Pancreas (tissue), 10 donors: ENCODE measurements around the gene USP43. TPM values are rescaled to one million over a fixed set of nuclear protein-coding genes. Genes with fewer than 3 reads are reported as not detected.
A peak's percentile ranks its signal among the peaks of the same experiment; 100 is the strongest.

ENCODE experiments used
- ATAC-seq, 4 donors: fragments of 200-7000 bp; cut with Tn5 transposase; one replicate each; pipeline versions ENCODE4 v1.8.0 to v1.9.1; 2020; ENCODE audit warnings: mild to moderate bottlenecking in 4 of 4, moderate library complexity in 4 of 4
- DNase-seq, 6 donors: peaks; one replicate each; pipeline ENCODE4 v3.0.0-alpha.2; 2020
- FAIRE-seq: peaks from 2 replicates; lab custom pipeline; 2012; peaks lifted over from hg19 to GRCh38; lab: Jason Lieb, UNC
- H3K27ac ChIP-seq, 4 donors: fragments of 200-600 bp; sonication (generic); 1 replicate in 3 of 4; 2 replicates in 1 of 4; pipeline versions ENCODE4 v1.5.0 to v1.8.0; 2020
- H3K27me3 ChIP-seq, 4 donors: fragments of 200-600 bp; one replicate each; pipeline ENCODE4 v1.8.0; 2021
- H3K36me3 ChIP-seq, 3 donors: fragments of 200-600 bp; sonication (generic) in 1 of 3; one replicate each; pipeline versions ENCODE4 v1.5.0 to v1.8.0; 2020 to 2021
- H3K4me1 ChIP-seq, 3 donors: fragments of 200-600 bp; one replicate each; pipeline ENCODE4 v1.8.0; 2021
- H3K4me3 ChIP-seq, 4 donors: fragments of 200-600 bp; sonication (generic) in 2 of 4; one replicate each; pipeline versions ENCODE4 v1.5.0 to v1.8.0; 2020 to 2021
- H3K9me3 ChIP-seq, 4 donors: fragments of 200-600 bp; one replicate each; pipeline ENCODE4 v1.8.0; 2021
- WGBS, 2 donors: extraction: QIAGEN DNeasy Blood & Tissue Kit; methylation state at CpG; one replicate each; pipeline ENCODE4 v1.1.7; 2013; 5-methylcytosine and 5-hydroxymethylcytosine counted together
- intact Hi-C, 3 donors: fragments of 100-400 bp; cut with DNase I; formaldehyde crosslinking; loops; one replicate each; pipeline versions ENCODE4 v1.11.1 to v1.14.2; 2022
- polyA plus RNA-seq, 2 donors: library from polyadenylated mRNA; stranded (reverse); fragments of 200-250 nt; gene quantifications; one replicate each; pipeline ENCODE4 v1.2.3, GENCODE V29; 2013
- total RNA-seq, 6 donors: library from RNA; stranded (reverse); fragmentation: NEBNext Ultra II Directional in 4 of 6; extraction: Animal tissue kit (Norgen Biotek cat#: 25700) in 4 of 6; gene quantifications; one replicate each; pipeline versions ENCODE4 v1.2.1 to v1.2.4, GENCODE V29; 2021 to 2023
- TF ChIP-seq, protein P1 (sequence below), 4 donors: fragments of 200-600 bp; sonication (generic) in 3 of 4; IDR thresholded peaks; one replicate each; pipeline versions ENCODE4 v1.5.0 to v1.8.0; 2021; ENCODE audit warnings: antibody characterized with exemption in 4 of 4
- donor health status: healthy with polysubstance abuse.
- donor health status: DM: no; HTN: no; CAD: no; lungs with moderate emphysema.
- donor health status: DM: no; HTN: no; CAD: no.
- donor health status: control.
- donor health status: control.
- donor health status: Bipolar disorder and iron deficiency.
- donor health status: DM: yes; HTN: yes; CAD: no.
- donor health status: DM: no; HTN: no; CAD: no.
- donor health status: DM: no; HTN: no; CAD: no.
- donor health status: DM: yes; HTN: yes; CAD: no.

The USP43 gene
- total and polyA plus RNA-seq, 8 donors: 2.6 to 5.7 (median 4.3) TPM

DNA sequence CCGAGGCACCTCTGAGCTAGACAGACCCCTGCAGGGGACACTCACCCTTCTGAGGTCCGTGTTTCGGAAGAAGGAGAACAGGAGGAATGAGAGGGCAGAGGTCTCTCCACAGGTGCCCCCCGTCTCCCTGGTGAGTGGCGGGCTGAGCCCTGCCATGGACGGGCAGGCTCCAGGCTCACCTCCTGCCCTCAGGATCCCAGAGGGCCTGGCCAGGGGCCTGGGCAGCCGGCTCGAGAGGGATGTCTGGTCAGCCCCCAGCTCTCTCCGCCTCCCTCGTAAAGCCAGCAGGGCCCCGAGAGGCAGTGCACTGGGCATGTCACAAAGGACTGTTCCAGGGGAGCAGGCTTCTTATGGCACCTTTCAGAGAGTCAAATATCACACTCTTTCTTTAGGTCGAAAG lies 83.2 kb downstream of the USP43 start:
- ATAC-seq (peak in 2 of 4 donors; percentile 17 to 18), FAIRE-seq (no peak), DNase-seq (peak in 2 of 6 donors; percentile 16 to 63)
- Histone ChIP-seq H3K27me3 (no peaks in the 10 kb centered on the region), H3K4me1 (no peaks in the 10 kb centered on the region), H3K27ac (no peak overlapping the region), H3K4me3 (no peak overlapping the region), H3K9me3 (no peaks in the 10 kb centered on the region), H3K36me3 (no peaks in the 10 kb centered on the region)
- 80 to 90% methylated on average over 12 of the region's 12 CpGs for WGBS, 2 donors
- intact Hi-C loops: no loop called here
- TF ChIP-seq, protein P1, sequence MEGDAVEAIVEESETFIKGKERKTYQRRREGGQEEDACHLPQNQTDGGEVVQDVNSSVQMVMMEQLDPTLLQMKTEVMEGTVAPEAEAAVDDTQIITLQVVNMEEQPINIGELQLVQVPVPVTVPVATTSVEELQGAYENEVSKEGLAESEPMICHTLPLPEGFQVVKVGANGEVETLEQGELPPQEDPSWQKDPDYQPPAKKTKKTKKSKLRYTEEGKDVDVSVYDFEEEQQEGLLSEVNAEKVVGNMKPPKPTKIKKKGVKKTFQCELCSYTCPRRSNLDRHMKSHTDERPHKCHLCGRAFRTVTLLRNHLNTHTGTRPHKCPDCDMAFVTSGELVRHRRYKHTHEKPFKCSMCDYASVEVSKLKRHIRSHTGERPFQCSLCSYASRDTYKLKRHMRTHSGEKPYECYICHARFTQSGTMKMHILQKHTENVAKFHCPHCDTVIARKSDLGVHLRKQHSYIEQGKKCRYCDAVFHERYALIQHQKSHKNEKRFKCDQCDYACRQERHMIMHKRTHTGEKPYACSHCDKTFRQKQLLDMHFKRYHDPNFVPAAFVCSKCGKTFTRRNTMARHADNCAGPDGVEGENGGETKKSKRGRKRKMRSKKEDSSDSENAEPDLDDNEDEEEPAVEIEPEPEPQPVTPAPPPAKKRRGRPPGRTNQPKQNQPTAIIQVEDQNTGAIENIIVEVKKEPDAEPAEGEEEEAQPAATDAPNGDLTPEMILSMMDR (IDR thresholded peaks at IDR 0.05): no peak

DNA sequence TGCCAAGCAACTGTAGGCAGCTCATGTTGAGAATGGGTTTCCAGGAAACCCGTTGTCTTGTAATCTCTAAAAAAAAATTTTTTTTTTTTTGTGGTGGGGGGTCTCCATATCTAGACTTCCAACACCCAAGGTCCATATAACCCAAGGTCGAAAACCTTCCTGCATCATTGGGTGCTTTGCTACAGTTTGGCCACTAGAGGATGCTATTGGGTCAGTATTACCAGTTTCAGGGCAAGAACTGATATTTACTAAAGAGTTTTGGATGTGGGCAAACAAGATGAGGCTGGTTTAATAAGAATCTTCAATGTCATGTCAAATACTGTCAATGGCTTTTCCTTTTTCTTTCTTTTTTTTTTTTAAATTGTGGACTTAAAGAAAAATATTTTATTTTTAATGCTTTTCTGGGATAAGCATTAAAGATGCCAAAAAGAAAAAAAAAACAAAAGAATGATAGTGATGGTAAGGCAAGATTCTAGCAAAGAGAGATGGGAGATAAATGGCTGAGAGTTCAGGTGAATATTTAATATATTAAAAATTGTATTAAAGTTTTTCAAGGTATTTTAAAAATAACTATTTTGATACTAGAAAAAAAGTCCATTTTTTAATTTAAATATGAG lies 83.8 kb downstream of the USP43 start:
- TF ChIP-seq, protein P1 (IDR thresholded peaks at IDR 0.05): peak; percentile 86 to 94 (median 88)
- FAIRE-seq (peak; percentile 73), DNase-seq (peak in 1 of 6 donors; percentile 29), ATAC-seq (peak; percentile 63 to 94 (median 83))
- Histone ChIP-seq H3K27me3 (no peaks in the 10 kb centered on the region), H3K4me1 (no peaks in the 10 kb centered on the region), H3K4me3 (no peak overlapping the region), H3K9me3 (no peaks in the 10 kb centered on the region), H3K27ac (no peak overlapping the region), H3K36me3 (no peaks in the 10 kb centered on the region)
- intact Hi-C loops: no loop called here
- 9 to 16% methylated on average over 2 of the region's 2 CpGs for WGBS, 2 donors

DNA sequence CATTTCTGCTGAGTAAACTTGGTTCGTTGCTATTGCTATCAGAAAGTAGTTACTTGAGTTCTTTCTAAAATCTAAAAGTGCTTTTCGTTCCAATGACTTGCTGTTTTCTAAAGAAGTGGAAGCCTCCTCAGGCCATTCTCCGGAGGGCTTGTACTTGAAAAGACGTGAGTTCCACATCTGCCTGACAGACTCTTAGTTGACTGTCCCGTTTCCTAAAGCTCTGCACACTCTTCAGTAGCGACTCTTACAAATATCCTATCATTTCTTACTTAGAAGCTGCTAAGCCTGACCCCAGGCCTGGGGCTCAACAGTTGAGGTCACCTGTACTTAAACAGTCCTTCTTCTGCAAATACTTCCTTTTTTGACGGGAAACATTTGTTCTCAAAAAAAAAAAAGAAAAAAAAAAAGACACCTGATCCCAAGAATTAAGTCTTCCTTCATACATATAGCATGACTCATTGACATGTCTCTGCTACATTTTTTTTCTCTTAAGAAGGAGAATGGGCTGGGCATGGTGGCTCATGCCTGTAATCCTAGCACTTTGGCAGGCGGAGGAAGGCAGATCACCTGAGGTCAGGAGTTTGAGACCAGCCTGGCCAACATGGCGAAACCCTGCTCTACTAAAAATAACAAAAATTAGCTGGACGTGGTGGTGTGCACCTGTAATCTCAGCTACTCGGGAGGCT lies 84.6 kb downstream of the USP43 start:
- 88 to 91% methylated on average over 11 of the region's 11 CpGs for WGBS, 2 donors
- DNase-seq: no peak
- no peak for FAIRE-seq
- no peak for ATAC-seq
- no peaks in the 10 kb centered on the region for H3K27me3 ChIP-seq
- H3K4me1 ChIP-seq: no peaks in the 10 kb centered on the region
- TF ChIP-seq, protein P1 (IDR thresholded peaks at IDR 0.05): no peak
- no peaks in the 10 kb centered on the region for H3K9me3 ChIP-seq
- intact Hi-C loops: no loop called here
- no peak overlapping the region for H3K4me3 ChIP-seq
- H3K36me3 ChIP-seq: no peaks in the 10 kb centered on the region
- no peak overlapping the region for H3K27ac ChIP-seq

DNA sequence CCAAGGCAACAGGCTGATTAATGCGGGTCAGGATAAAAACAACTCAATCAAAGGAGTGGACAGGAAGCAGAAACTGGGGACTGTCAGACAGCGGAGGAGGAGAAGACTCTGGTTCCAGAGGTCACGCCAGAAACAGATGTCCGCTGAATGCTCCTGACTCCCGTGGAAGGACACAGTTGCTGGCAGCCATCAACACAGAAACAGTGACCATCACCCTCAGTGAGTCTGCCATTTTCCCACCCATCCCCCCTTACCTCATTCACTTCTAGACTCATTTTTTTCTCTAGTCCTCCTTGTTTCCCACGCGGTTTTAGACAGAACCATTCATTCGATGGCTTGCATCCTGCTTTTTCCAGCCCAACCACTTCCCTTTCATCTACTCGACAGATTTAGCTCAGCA lies 105.2 kb downstream of the USP43 start:
- H3K27me3 ChIP-seq: peaks cover 0 to 5% (median 0%) of the 10 kb centered on the region in 4 donors
- WGBS, 2 donors: 48 to 64% methylated on average over 9 of the region's 9 CpGs
- no peaks in the 10 kb centered on the region for H3K36me3 ChIP-seq
- DNase-seq (no peak), FAIRE-seq (no peak), ATAC-seq (peak in 1 of 4 donors; percentile 55)
- no peak overlapping the region for H3K4me3 ChIP-seq
- no peaks in the 10 kb centered on the region for H3K4me1 ChIP-seq
- H3K9me3 ChIP-seq: no peaks in the 10 kb centered on the region
- TF ChIP-seq, protein P1 (IDR thresholded peaks at IDR 0.05): no peak
- no peak overlapping the region for H3K27ac ChIP-seq
- intact Hi-C loops: no loop called here

DNA sequence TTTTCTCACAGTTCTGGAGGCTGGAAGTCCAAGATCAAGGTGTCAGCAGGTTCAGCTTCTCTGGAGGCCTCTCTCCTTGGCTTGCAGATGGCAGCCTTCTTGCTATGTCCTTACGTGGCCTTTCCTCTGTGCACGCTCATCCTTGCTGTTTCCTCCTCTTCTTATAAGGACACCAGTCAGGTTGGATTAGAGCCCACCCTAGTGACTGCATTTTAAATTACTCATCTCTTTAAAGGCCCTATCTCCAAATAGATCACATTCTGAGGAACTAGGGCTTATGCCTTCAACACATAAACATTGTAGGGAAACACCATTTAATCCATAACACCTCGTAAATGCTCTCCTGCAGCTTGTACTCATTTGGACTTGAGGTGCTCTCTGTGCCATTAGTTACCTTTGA lies 109.8 kb downstream of the USP43 start:
- H3K4me3 ChIP-seq: no peak overlapping the region

More for the DNA sequence above, 109.8 kb downstream of the USP43 start:
- intact Hi-C loops: no loop called here
- ATAC-seq (no peak), FAIRE-seq (no peak), DNase-seq (no peak)
- Histone ChIP-seq H3K36me3 (no peaks in the 10 kb centered on the region), H3K4me1 (no peaks in the 10 kb centered on the region), H3K9me3 (no peaks in the 10 kb centered on the region), H3K27ac (no peak overlapping the region), H3K27me3 (no peaks in the 10 kb centered on the region)
- TF ChIP-seq, protein P1 (IDR thresholded peaks at IDR 0.05): no peak
- WGBS, 2 donors: 70 to 72% methylated on average over 3 of the region's 3 CpGs
